ENCODE measurements around the gene PXYLP1.

The PXYLP1 gene

DNA sequence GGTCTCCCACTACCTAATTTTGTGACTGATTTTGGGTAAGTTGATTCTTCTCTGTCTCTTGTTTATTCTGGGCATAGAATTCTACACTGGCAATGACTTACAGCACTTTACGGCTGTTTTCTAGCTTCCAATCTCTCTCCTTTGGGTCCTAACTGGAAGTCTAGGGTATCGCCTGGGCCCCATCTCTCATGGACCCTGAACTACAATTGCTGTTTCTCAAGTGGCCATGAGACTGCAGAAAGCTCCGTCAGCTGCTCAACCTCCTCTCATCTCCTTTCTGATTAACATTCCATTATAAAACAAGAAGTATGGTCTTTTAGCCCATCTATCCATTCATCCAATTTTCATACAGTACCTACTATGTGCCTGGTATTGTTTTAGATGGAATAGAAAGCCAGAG, 4.4 kb upstream of the PXYLP1 start:
- FAIRE-seq (no peak), DNase-seq (ENCODE audit: extremely low spot score, insufficient read length, low read depth) (no peak)

DNA sequence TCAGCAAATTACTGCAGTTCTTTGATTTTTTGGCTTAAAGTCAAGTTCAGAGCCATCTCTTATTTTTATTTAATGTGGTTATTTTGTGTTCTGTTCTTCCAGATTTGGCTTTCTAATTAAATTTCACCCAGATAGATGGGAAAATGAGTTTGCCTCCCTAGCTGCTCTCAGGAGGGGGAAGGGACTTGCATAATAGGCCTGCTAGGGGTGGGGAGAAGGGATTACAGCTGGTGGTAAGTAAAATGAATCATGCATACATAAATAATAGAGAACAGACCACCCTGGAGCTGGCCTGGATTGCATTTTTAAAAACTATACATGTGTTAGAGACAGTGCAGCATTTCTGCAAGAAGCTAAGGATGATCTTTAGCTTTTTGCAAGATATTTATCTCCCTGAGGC, 3.9 kb upstream of the PXYLP1 start:
- FAIRE-seq (no peak), DNase-seq (ENCODE audit: extremely low spot score, insufficient read length, low read depth) (no peak)

DNA sequence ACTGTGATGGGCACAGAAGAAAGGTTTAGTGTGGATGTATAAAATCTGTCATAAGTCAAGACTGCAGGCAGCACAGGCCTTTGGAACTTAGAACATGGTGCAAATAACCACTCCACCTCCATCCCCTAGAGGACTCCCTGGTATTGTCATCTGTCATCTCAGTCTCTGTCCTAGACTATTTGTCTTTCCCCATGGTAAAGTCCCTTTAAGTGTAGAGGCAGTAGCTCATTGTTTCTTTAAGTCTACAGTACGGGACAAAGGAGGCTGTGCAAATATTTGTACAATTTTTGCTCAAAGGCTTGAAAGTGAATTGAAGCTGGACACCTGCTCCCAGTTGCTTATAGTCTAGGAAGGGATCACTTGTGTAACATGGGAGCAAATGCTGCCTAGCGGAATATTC, 3.2 kb upstream of the PXYLP1 start:
- DNase-seq (ENCODE audit: extremely low spot score, insufficient read length, low read depth) = no peak
- no peak for FAIRE-seq

DNA sequence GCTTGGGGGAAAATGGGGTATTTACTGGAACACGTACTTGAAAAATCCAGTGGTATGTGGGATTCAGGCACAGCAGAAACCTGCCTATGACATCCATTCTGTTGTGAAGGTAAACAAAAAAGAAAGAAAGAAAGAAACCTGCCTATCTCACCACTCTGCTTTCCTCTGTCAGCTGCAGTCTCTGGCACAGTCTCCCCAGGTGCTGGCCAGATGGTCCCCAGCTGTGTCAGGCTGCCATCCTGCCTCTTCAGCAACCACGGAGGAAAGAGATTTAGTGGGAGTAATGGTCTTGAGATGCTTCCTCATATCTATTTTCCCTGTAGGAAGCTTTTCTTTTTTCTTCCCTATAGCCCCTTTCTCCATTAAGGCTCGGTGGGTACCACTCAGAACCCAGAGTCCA, 2.5 kb upstream of the PXYLP1 start:
- no peak for FAIRE-seq
- no peak for DNase-seq (ENCODE audit: extremely low spot score, insufficient read length, low read depth)

DNA sequence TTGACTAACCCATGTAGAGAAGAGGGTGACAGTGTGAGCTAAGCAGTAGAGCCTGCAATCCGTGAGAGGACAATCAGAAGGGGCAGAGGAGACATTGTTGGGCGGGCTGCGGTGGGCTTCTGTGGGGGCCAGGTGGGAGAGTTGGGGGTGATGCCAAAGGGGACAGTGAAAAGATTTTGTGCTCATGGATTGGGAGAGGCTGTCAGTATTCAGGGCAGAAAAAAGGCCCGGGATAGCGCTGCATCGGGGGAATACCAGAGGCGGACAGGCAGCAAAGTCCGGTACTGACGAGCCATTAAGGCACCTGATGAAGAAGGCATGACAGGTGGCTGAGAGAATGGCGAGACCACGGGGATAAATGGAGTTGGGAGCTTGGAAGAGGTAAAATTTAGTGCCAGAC, 1.3 kb upstream of the PXYLP1 start:
- no peak for FAIRE-seq
- no peak for DNase-seq (ENCODE audit: extremely low spot score, insufficient read length, low read depth)

DNA sequence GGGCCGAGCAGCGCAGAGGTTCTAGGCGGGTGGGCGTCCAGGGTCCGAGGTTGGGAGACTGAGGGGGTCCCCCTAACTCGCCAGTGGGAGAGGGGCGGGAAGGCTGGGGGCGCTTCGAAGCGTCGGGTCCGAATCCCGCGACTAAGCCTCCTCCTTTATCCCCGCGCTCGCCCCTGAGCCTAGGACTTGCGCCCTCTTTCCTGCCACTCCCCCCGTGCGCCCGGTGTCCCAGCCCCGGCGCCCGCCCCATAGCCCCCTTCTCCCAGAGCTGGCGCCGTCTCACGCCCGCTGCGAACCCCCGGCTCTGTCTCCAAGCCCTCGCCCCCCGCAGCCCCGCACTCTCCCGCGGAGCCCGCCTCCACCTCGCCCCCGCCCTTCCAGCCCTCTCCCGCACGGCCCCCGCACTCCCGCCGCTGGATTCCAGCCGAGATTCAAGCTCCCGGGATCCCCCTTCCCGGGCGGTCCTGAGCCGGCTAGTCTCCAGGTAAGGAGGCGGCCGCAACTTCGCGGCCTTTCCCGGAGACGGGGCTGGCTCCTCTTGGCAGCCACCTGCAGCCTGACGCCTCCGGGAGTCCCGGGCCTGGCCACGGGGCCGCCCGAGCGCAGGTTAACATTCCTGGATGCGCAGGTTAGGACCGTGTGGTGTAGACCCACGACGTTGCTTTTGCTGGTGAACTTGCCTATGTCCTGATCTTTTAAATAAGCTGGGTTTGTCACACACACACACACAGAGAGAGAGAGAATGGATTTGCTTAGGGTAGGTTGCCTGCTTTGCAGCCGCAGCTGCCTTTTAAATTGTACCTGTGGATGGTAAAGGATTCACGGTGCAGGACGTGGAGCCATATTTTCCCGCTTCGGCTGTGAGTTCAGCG, 563 bp downstream of the PXYLP1 start:
- FAIRE-seq (no peak), DNase-seq (ENCODE audit: extremely low spot score, insufficient read length, low read depth) (no peak)

DNA sequence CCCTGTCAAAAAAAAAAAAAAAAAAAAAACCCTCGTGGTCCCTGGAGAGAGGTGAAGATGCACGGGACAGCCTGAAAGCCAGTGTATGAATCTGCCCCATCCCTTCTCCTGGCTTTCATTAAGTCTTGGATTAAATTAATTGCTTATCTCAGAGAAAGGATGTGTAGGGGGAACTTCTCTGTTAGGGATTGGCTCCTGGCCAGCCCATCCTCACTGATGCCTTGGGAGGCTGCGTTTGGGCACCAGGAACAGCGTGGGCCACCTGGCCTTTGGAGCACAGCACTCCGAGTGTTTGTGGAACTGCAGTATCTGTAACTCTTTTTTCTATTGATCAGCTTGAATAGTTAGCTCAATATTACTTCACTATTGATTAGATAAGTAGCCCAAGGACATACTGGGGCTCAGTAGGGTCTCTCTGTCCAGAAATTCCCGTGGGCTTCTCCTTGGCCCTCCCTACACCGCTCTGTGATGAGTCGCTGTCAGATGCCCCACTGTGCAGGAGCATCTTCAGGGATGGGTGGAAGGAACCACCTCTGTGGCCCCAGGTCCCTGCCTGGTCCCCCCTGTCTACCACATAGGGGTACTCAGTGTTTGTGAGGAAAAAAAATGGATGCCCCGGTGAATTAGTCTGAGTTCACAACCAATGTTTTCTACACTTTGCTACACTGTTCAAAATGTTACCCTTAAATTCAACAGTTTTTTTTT, 2.0 kb downstream of the PXYLP1 start:
- DNase-seq (ENCODE audit: extremely low spot score, insufficient read length, low read depth) (no peak), FAIRE-seq (no peak)

DNA sequence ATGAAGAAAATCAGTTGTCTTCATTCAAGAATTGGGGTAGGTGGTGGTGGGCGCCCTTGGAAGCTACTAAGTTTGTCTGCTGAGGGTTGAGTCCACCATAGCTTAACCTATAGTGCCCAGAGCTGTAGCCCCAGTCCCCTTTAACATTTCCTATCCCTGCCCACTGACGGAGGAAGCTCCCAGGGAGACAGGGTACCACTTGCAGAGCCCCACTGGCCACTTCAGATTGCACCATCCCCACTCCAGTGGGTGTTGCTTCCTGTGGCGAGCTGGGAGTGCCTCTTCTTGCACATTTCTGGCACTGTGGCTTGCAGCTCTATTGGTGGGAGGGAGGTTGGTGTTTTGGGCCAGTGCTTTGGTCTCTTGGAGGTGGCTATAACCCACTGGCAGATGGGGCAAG, 2.7 kb downstream of the PXYLP1 start:
- DNase-seq (ENCODE audit: extremely low spot score, insufficient read length, low read depth) (no peak), FAIRE-seq (no peak)

DNA sequence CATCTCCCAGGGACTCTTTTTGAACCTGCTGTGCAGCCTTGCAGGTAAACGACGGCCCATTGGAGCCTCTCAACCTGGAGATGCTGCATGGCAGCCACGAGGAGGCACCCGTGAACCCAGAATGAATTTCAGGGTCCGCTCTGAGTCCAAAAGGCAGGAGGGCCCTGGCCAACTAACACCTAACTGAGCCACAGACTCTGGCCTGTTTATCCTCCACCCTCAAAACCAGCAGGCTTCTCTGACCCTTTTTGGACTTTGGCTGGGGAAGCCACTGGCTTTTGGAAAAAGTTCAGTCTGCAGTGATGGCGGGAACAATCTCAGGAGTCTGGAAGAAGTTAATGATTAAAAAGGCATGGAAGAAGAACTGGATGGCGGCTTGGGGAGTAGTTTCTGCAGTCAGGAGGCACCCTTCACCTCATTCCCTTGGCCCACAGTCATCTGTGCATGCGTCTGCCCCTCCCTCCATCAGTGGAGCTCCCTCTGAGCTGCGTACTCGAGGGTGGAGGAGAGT, 4.1 kb downstream of the PXYLP1 start:
- FAIRE-seq (no peak), DNase-seq (ENCODE audit: extremely low spot score, insufficient read length, low read depth) (no peak)

DNA sequence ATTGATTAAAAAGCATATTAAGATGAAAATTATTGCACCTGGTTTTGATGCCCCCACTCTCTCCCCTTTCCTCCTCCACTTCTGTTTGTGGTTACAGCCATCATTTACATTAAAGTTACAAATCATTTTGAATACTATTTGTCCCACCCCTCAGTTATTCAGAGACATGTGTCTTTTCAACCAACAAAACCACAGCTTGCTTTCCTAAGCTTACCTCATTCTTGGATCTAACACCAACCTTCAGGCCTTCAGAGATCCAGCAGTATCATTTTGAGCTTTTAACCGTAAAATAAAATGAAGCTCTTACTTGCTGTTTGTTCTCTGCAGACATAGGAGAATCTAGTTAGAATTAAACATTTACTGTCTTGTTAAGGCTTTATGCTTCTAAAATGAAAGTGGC, 4.7 kb downstream of the PXYLP1 start:
- FAIRE-seq = no peak

DNA sequence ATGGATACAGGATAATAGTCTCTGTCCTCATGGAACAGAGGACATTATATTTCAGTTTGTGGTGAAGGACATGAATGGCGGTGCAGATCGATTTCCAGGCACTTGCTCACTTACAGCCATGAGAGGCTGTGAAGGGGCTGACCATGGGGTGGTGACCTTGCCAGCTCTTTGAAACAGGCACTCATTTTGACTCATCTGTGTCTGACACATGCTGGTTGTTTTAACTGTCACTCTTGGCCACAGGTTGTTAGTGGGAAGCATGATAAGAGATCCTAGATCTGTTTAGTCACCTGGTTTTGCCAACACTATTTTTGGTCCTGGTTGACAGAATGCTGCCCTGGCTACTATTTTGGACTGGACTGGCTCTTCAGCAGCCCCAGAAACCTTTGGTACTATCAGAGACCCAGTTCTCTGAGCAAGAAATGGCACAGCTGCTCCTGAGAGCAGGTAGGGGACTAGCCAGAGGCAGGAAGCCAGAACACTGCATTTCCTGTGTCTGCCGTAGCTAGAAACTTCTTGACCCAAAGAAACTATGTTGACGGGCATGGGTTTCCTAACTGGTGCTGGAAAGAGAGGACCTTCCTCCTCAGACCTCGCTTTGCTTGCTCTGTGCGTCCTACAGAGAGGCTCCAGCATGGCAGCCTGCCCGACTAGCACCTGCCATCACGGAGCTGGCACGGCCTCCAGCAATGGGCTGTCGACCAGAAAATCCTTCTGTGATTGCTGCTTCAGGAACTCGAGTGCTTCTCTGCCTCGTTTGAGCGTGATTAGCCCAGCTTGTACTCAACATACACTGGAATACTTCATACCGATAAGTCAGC, 6.3 kb downstream of the PXYLP1 start:
- FAIRE-seq (no peak), DNase-seq (ENCODE audit: extremely low spot score, insufficient read length, low read depth) (no peak)

More for the DNA sequence above, 4.7 kb downstream of the PXYLP1 start:
- DNase-seq (ENCODE audit: extremely low spot score, insufficient read length, low read depth) = no peak

DNA sequence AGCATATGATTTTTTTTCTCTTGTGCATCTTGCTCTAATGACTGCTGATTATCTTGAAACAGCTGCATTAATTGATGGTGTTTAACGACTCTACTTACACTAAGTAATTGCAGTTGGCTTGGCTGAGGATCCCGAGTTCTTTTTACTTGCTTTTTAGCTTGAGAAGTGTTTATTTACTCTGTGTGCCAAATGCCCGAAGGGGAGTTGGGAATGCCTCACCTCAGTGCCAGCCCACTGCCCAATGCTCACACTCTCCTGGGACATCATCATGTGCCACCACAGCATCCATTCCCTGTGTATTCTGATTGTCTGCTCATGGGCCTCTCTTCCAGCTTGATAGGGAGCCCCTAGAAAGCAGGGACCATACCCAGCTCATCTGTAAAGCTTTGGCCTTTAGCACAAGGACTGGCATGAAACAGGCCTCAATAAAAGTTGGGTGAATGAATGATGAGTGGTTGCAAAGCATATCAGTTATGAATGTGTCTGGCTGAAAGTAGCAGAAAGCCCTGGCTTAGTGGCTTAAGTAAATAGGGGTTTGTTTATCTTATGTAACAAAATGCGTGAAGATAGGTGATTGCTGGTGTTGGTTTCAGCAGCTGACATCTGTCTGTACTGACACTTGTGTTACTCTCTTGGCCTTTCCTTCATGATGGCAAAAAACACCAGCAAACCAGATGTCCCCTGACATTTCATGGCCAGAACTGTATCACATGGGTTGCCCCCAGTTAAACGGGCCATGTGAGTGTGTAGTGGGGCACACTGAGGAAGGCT, 8.1 kb downstream of the PXYLP1 start:
- DNase-seq (ENCODE audit: extremely low spot score, insufficient read length, low read depth) (no peak), FAIRE-seq (no peak)

DNA sequence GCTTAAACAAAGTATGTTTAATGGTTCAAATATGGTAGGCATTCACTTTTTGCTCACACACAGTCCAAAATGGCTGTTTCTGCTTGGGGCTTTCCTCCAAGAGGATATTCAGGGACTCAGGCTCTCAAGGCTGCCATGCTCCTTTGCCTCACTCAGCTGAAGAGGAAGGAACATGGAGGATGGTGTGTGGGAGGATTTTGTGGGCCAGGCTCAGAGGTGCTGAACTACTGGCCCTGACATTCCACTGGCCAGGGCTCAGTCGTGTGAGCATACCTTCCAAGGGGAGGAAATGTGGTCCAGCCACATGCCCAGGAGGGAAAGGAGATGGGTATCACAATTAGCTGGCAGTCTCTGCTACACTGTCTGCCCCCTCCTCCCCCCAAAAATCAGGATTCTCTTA, 8.7 kb downstream of the PXYLP1 start:
- DNase-seq (ENCODE audit: extremely low spot score, insufficient read length, low read depth) (no peak), FAIRE-seq (no peak)

DNA sequence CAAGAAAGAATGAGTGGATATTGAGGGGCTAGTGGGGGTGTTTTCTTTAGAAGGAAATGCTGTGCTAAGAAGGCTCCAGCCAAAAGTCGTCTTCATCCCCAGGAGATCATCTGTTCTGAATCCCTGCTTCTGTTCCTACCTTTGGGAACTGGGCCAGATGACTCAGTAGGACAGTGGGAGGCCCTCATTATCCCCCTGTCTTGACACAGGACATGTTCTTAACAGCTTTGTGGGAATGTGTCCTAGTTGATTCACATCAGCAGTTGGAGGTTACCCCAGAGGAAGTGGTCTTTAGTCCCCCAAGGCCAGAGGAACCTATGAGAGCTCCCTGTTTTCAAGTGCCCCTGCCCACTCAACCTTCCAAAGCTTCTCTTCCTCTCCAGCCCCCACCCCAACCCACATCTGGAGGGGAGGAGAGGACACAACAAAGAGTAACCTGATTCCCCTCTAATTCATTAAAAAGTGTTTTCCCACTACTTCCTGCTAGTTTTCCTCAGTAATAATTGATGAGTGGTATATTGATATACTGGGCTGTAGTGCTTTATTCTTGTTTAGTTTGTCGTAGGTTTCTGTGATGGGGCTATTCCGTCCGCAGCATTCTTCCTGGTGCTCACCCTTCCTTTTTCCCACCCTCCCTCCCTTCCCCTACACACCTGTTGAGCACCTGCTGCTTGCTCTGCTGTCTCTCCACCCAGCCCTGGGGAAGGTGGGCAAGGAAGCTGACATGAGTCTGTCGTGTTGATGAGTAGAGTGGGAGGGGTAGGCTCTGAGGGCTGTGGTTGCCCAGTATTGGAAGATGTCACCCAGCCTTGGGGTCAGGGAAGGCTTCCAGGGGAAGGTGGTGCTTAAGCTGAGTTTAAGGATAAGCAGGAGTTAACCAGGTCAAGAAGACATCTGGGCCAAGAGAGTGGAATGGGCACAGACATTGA, 9.3 kb downstream of the PXYLP1 start:
- no peak for FAIRE-seq
- no peak for DNase-seq (ENCODE audit: extremely low spot score, insufficient read length, low read depth)

DNA sequence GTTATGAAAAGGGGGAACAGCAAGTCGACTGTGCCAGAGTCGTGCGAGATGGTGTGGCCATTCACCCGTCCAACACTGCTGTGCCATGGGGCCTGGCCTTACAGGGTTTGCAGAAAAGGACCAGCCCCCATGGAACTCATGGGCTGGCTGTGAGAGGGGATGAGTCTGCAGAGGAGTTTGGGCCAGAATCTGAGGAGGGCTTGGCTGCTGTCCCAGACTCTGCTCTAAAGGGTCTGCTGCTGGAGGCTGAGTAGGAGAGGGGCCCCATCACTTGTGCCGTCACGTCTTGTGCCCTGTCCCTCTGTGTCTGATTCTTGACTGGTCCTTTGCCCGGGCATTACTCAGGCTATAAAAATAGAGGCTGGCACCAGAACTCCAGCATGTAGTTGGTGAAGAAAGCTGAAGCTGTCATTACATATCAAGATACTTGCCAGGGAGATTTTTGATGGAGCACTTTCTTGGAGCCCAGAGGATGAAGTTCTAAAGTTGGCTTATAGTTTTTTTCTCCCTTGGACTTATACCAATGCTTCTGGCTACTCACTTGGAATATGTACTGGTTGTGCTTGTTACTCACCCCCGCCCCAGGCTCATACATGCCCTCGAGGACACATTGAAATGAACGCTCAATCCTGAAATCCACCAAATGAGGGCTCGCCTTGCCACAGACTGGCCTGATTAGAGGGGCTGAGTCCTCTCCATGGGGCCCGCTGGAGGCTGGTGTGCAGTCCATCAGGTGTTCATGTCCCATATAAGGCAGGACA, 10.2 kb downstream of the PXYLP1 start:
- DNase-seq (ENCODE audit: extremely low spot score, insufficient read length, low read depth) = no peak
- no peak for FAIRE-seq

DNA sequence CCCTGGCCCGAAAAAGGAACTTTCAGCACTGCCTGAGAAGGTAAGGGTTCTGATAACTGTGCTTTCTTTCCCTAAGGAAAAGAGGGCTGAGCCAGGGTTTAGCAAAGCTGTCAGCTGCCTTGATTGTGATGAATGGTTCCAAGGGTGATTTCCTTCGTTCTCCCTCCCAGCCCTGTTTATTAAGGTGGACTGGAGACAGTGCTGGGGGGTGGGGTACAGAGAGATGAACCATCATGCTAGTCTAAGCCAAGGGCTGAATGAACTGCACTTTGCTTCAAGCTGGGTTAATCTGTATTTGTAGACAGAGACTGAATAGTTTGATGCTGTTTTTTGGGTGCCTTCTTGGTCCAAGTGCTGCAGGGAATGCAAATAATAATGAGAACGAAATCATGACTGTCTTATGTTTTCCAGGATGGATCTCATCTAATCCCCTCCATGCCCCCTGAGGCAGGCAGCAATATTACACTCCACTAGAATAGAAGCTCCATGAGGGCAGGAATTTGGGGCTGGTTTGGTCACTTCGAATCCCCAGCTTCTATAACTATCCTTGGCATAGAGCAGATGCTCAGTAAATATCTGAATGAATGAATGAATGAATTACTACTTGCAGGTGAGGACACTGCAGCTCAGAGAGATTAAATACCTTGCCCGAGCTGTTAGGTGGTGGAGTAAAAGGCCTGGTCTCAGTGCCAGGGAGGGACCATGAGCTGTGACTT, 10.9 kb downstream of the PXYLP1 start:
- no peak for FAIRE-seq
- DNase-seq (ENCODE audit: extremely low spot score, insufficient read length, low read depth) = no peak

DNA sequence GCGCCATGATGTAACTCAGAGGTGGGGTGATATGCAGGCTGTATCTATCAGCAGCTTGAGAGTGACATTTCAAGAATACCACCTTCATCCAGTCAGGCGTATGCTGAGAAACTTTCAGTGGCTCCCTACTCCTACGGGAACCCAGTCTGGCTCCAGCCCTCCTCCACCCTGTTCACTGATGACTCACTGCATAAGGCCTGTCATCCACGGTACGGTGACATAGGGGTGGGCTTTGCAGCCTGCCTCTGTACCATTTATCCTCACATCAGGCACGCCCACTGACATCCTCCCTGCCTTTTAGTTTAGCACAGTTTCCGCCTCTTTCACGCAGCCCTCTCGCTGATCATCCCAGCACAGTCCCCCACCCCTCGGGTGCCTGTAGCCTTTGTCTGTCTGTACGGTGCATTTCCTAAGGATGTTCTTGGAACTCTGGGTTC, 11.7 kb downstream of the PXYLP1 start:
- no peak for DNase-seq (ENCODE audit: extremely low spot score, insufficient read length, low read depth)
- FAIRE-seq = no peak
